ENCODE measurements around the gene MRPS10. TPM values are rescaled to one million over a fixed set of nuclear protein-coding genes. Genes with fewer than 3 reads are reported as not detected.

The MRPS10 gene
- total RNA-seq, 1 experiment from 2014 or later = 67.6 TPM

DNA sequence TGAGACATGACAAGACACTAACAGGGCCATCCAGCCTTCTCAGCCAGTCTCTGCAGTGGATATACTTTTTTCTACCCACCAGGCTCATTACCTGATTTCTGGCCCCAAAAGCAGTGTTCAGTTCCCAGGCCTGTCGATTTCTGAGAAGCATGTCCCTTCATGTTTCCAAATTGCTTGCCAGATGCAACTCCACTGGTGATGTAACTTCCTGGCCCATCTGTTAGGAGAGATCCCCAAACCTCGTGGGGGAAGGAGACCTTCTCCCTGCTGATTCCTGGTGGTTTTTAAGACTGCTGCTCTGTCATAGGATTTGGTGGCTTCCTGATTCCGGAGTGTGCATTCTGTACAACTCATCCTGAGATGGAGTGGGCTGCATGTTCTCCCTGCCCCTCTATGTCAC, 31.6 kb upstream of the MRPS10 start:
- BruUV-seq (replicated peaks) = no TSS peak
- TF ChIP-seq, protein P1, sequence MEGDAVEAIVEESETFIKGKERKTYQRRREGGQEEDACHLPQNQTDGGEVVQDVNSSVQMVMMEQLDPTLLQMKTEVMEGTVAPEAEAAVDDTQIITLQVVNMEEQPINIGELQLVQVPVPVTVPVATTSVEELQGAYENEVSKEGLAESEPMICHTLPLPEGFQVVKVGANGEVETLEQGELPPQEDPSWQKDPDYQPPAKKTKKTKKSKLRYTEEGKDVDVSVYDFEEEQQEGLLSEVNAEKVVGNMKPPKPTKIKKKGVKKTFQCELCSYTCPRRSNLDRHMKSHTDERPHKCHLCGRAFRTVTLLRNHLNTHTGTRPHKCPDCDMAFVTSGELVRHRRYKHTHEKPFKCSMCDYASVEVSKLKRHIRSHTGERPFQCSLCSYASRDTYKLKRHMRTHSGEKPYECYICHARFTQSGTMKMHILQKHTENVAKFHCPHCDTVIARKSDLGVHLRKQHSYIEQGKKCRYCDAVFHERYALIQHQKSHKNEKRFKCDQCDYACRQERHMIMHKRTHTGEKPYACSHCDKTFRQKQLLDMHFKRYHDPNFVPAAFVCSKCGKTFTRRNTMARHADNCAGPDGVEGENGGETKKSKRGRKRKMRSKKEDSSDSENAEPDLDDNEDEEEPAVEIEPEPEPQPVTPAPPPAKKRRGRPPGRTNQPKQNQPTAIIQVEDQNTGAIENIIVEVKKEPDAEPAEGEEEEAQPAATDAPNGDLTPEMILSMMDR (IDR thresholded peaks at IDR 0.05) = no peak
- TF ChIP-seq, protein P2, sequence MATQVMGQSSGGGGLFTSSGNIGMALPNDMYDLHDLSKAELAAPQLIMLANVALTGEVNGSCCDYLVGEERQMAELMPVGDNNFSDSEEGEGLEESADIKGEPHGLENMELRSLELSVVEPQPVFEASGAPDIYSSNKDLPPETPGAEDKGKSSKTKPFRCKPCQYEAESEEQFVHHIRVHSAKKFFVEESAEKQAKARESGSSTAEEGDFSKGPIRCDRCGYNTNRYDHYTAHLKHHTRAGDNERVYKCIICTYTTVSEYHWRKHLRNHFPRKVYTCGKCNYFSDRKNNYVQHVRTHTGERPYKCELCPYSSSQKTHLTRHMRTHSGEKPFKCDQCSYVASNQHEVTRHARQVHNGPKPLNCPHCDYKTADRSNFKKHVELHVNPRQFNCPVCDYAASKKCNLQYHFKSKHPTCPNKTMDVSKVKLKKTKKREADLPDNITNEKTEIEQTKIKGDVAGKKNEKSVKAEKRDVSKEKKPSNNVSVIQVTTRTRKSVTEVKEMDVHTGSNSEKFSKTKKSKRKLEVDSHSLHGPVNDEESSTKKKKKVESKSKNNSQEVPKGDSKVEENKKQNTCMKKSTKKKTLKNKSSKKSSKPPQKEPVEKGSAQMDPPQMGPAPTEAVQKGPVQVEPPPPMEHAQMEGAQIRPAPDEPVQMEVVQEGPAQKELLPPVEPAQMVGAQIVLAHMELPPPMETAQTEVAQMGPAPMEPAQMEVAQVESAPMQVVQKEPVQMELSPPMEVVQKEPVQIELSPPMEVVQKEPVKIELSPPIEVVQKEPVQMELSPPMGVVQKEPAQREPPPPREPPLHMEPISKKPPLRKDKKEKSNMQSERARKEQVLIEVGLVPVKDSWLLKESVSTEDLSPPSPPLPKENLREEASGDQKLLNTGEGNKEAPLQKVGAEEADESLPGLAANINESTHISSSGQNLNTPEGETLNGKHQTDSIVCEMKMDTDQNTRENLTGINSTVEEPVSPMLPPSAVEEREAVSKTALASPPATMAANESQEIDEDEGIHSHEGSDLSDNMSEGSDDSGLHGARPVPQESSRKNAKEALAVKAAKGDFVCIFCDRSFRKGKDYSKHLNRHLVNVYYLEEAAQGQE (IDR thresholded peaks at IDR 0.05; ENCODE audit: insufficient read depth in 1 of 2, low read depth in 2 of 2, low read length in 1 of 2) = no peak
- TF ChIP-seq TCF7L2 (IDR thresholded peaks at IDR 0.05; ENCODE audit: low read depth, low read length) (no peak), POLR2AphosphoS5 (IDR thresholded peaks at IDR 0.05; ENCODE audit: low read depth, low read length) (no peak), SIN3A (IDR thresholded peaks at IDR 0.05; ENCODE audit: borderline replicate concordance, insufficient read depth, low read depth, low read length) (no peak)
- ATAC-seq = no peak
- ChIA-PET POLR2A (no interaction called here), CTCF (no interaction called here)
- no peak overlapping the region for H3K27ac ChIP-seq (ENCODE audit: low read length)
- no peaks in the 10 kb centered on the region for H3K9me3 ChIP-seq (ENCODE audit: control insufficient read depth, insufficient read depth, low read depth, low read length)
- no peak overlapping the region for H3K4me3 ChIP-seq (ENCODE audit: low read depth in 2 of 2, low read length in 2 of 2)
- in situ Hi-C loops (cut with HindIII; ENCODE audit: low pct_unique_long_range_greater_than_20kb, low sequenced_read_pairs) = no loop called here
- no peaks in the 10 kb centered on the region for H3K27me3 ChIP-seq (ENCODE audit: control insufficient read depth, insufficient read depth, low read length)
- peaks cover 12% of the 10 kb centered on the region for H3K36me3 ChIP-seq (ENCODE audit: control insufficient read depth, insufficient read depth, low read length)
- intact Hi-C loops (cut with micrococcal nuclease; ENCODE audit: unreplicated experiment) = no loop called here
- H3K4me1 ChIP-seq (ENCODE audit: control insufficient read depth, insufficient read depth, low read length) = peaks cover 10% of the 10 kb centered on the region
- DNase-seq (ENCODE audit: low read depth, low spot score) = no peak

DNA sequence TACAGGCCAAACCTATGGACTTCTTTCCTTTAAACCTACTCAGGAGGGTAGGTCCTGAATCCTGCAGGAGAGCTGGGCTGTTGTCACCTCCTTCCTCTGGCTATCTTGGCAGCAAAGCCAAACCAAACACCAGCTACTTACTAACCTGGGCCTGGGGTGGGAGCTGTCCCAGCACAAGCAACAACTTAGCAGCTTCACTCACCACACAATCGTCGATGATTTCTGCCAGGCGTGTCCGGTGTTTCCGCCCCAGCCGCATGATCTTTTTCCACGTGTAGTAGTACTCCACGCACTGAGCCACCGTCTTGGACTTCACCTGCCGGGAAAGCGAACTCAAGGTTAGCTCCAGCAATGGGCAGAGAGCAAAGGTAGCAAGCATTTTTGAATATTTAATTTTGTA, 25.4 kb upstream of the MRPS10 start:
- Histone ChIP-seq H3K9me3 (ENCODE audit: control insufficient read depth, insufficient read depth, low read depth, low read length) (no peaks in the 10 kb centered on the region), H3K27ac (ENCODE audit: low read length) (no peak overlapping the region), H3K4me3 (ENCODE audit: low read depth in 2 of 2, low read length in 2 of 2) (no peak overlapping the region), H3K36me3 (ENCODE audit: control insufficient read depth, insufficient read depth, low read length) (peaks cover 10% of the 10 kb centered on the region), H3K27me3 (ENCODE audit: control insufficient read depth, insufficient read depth, low read length) (no peaks in the 10 kb centered on the region), H3K4me1 (ENCODE audit: control insufficient read depth, insufficient read depth, low read length) (peaks cover 6% of the 10 kb centered on the region)
- ChIA-PET POLR2A (interaction anchor here (0.5 kb wide), 1 partner anchor 12 kb away, joined by 3 read pairs; no protein-coding TSS in a partner anchor), CTCF (no interaction called here)
- in situ Hi-C loops (cut with HindIII; ENCODE audit: low pct_unique_long_range_greater_than_20kb, low sequenced_read_pairs) = no loop called here
- TF ChIP-seq, protein P1 (IDR thresholded peaks at IDR 0.05) = no peak
- TF ChIP-seq TCF7L2 (IDR thresholded peaks at IDR 0.05; ENCODE audit: low read depth, low read length) = no peak
- TF ChIP-seq, protein P2 (IDR thresholded peaks at IDR 0.05; ENCODE audit: insufficient read depth in 1 of 2, low read depth in 2 of 2, low read length in 1 of 2) = no peak
- TF ChIP-seq SIN3A (IDR thresholded peaks at IDR 0.05; ENCODE audit: borderline replicate concordance, insufficient read depth, low read depth, low read length) = no peak
- TF ChIP-seq POLR2AphosphoS5 (IDR thresholded peaks at IDR 0.05; ENCODE audit: low read depth, low read length) = no peak
- intact Hi-C loops (cut with micrococcal nuclease; ENCODE audit: unreplicated experiment) = no loop called here
- DNase-seq (ENCODE audit: low read depth, low spot score) = no peak
- no peak; the same call in 1 of the 2 replicates for ATAC-seq
- BruUV-seq (replicated peaks) = no TSS peak

Data from Panc1 (cell line).